ENCODE data around the gene NAV2.

GRCh38 chr11:20110908-20111669, 398.5 kb downstream of the NAV2 start:
- TF ChIP-seq CTCF (IDR thresholded peaks at IDR 0.05) (peak; percentile 50 to 69 (median 66)), EP300 (IDR thresholded peaks at IDR 0.05) (no peak)
